ENCODE measurements around the gene MYO16.

The MYO16 gene

GRCh38 chr13:108933061-108933460 lies 303.6 kb downstream of the MYO16 start:
- DNase-seq (ENCODE audit: low read depth): peak; percentile 60

GRCh38 chr13:108938155-108938554 lies 308.7 kb downstream of the MYO16 start:
- no peak for DNase-seq (ENCODE audit: low read depth)

- no peak for DNase-seq (ENCODE audit: low read depth)
Measured at GRCh38 chr13:108940121-108940520, 310.7 kb downstream of the MYO16 start.

GRCh38 chr13:108943842-108944241 lies 314.4 kb downstream of the MYO16 start:
- no peak for DNase-seq (ENCODE audit: low read depth)

- peak; percentile 84 for DNase-seq (ENCODE audit: low read depth)
Measured at GRCh38 chr13:108944760-108945159, 315.3 kb downstream of the MYO16 start.

- DNase-seq (ENCODE audit: low read depth): peak; percentile 97
Measured at GRCh38 chr13:108947551-108948030, 318.2 kb downstream of the MYO16 start.

- DNase-seq (ENCODE audit: low read depth): peak; percentile 23
Measured at GRCh38 chr13:108948251-108948671, 318.9 kb downstream of the MYO16 start.

GRCh38 chr13:108950333-108951010 lies 321.1 kb downstream of the MYO16 start:
- DNase-seq (ENCODE audit: low read depth): no peak

- DNase-seq (ENCODE audit: low read depth): no peak
Measured at GRCh38 chr13:108955741-108956140, 326.3 kb downstream of the MYO16 start.

- peak; percentile 86 for DNase-seq (ENCODE audit: low read depth)
Measured at GRCh38 chr13:108957369-108958012, 328.1 kb downstream of the MYO16 start.

GRCh38 chr13:108958013-108958376 lies 328.6 kb downstream of the MYO16 start:
- no peak for DNase-seq (ENCODE audit: low read depth)

- no peak for DNase-seq (ENCODE audit: low read depth)
Measured at GRCh38 chr13:108959234-108959633, 329.8 kb downstream of the MYO16 start.

- DNase-seq (ENCODE audit: low read depth): no peak
Measured at GRCh38 chr13:108960006-108960405, 330.6 kb downstream of the MYO16 start.

GRCh38 chr13:108961542-108962125 lies 332.2 kb downstream of the MYO16 start:
- DNase-seq (ENCODE audit: low read depth): peak; percentile 55

GRCh38 chr13:108962654-108963053 lies 333.2 kb downstream of the MYO16 start:
- DNase-seq (ENCODE audit: low read depth): no peak

- no peak for DNase-seq (ENCODE audit: low read depth)
Measured at GRCh38 chr13:108963276-108963810, 333.9 kb downstream of the MYO16 start.

- DNase-seq (ENCODE audit: low read depth): peak; percentile 10
Measured at GRCh38 chr13:108963846-108964600, 334.6 kb downstream of the MYO16 start.

GRCh38 chr13:108964606-108965005 lies 335.2 kb downstream of the MYO16 start:
- DNase-seq (ENCODE audit: low read depth): no peak

GRCh38 chr13:108967371-108967770 lies 338.0 kb downstream of the MYO16 start:
- DNase-seq (ENCODE audit: low read depth): no peak

- DNase-seq (ENCODE audit: low read depth): no peak
Measured at GRCh38 chr13:108968566-108968965, 339.2 kb downstream of the MYO16 start.

- no peak for DNase-seq (ENCODE audit: low read depth)
Measured at GRCh38 chr13:108974686-108975085, 345.3 kb downstream of the MYO16 start.

GRCh38 chr13:108980237-108980636 lies 350.8 kb downstream of the MYO16 start:
- DNase-seq (ENCODE audit: low read depth): peak; percentile 58

Measured in fibroblast of gingiva (primary cell).